Gastrocnemius medialis (tissue), 4 donors: Measurements from ENCODE around the gene CD34. TPM values are rescaled to one million over a fixed set of nuclear protein-coding genes. Genes with fewer than 3 reads are reported as not detected.
A peak's percentile ranks its signal among the peaks of the same experiment; 100 is the strongest.

Experiments
- ATAC-seq, 2 donors: fragments of 150-250 bp; one replicate each; pipeline ENCODE4 v1.9.1; 2016
- DNase-seq, 2 donors: peaks; one replicate each; pipeline ENCODE4 v3.0.0-alpha.2; 2019
- H3K27ac ChIP-seq, 4 donors: fragments of 200-600 bp; sonication (generic); 1 replicate in 1 of 4; 2 replicates in 3 of 4; pipeline ENCODE4 v1.5.1; 2016 to 2018; ENCODE audit warnings: mild to moderate bottlenecking in 2 of 4, moderate library complexity in 1 of 4
- H3K27me3 ChIP-seq, 3 donors: fragments of 200-600 bp; sonication (generic) in 2 of 3; 1 replicate in 1 of 3; 2 replicates in 2 of 3; pipeline versions ENCODE4 v1.5.1 to v1.6.0; 2016 to 2019; ENCODE audit warnings: mild to moderate bottlenecking in 1 of 3, moderate library complexity in 1 of 3
- H3K36me3 ChIP-seq, 2 donors: fragments of 200-600 bp; sonication (generic) in 1 of 2; one replicate each; pipeline ENCODE4 v1.5.1; 2017 to 2018
- H3K4me1 ChIP-seq, 2 donors: fragments of 200-600 bp; sonication (generic) in 1 of 2; one replicate each; pipeline ENCODE4 v1.5.1; 2016 to 2017; ENCODE audit warnings: mild to moderate bottlenecking in 2 of 2
- H3K4me3 ChIP-seq, 4 donors: fragments of 200-600 bp; sonication (generic) in 3 of 4; 1 replicate in 1 of 4; 2 replicates in 3 of 4; pipeline ENCODE4 v1.5.1; 2016 to 2019; ENCODE audit warnings: mild to moderate bottlenecking in 2 of 4
- H3K9me3 ChIP-seq, 3 donors: fragments of 200-600 bp; sonication (generic) in 2 of 3; 1 replicate in 1 of 3; 2 replicates in 2 of 3; pipeline ENCODE4 v1.5.1; 2016 to 2019
- CTCF ChIP-seq, 5 experiments: fragments of 450-650 bp in 3 of 5; fragments of 200-600 bp in 2 of 5; sonication (generic) in 2 of 5; IDR thresholded peaks in 4 of 5; conservative IDR thresholded peaks in 1 of 5; 1 replicate in 4 of 5; 2 replicates in 1 of 5; pipeline ENCODE4 v1.5.1; 2016 to 2019; ENCODE audit warnings: antibody characterized with exemption in 5 of 5, mild to moderate bottlenecking in 3 of 5, moderate library complexity in 3 of 5
- POLR2A ChIP-seq, 2 donors: fragments of 450-650 bp; IDR thresholded peaks; one replicate each; pipeline ENCODE4 v1.6.1; 2017; ENCODE audit warnings: antibody characterized with exemption in 2 of 2, mild to moderate bottlenecking in 2 of 2, moderate library complexity in 2 of 2
- in situ Hi-C, 4 donors: fragments of 200-750 bp; cut with MboI; loops; one replicate each; pipeline versions ENCODE4 v1.15.0 to v1.8.0; 2017; ENCODE audit warnings: low sequenced_read_pairs in 4 of 4
- intact Hi-C: fragments of 100-400 bp; cut with DNase I; formaldehyde crosslinking; loops from one replicate; pipeline ENCODE4 v1.15.1; 2023; ENCODE audit warnings: low total_unique reads
- total RNA-seq, 4 donors: library from RNA; depleted of rRNA; stranded (reverse); fragments of >200 nt; gene quantifications; one replicate each; pipeline versions ENCODE4 v1.1.0 to v1.2.3, GENCODE V29; 2016

CD34 gene
- total RNA-seq, 4 donors from 2014 or later = 13.6 to 31.7 (median 20.7) TPM

GRCh38 chr1:207902566-207902965 lies 8.4 kb downstream of the CD34 start:
- no peak overlapping the region for H3K4me3 ChIP-seq
- ATAC-seq = no peak
- H3K9me3 ChIP-seq = no peaks in the 10 kb centered on the region
- TF ChIP-seq POLR2A (IDR thresholded peaks at IDR 0.05) (no peak), CTCF (IDR thresholded peaks at IDR 0.05 in 4 of 5, conservative IDR thresholded peaks at IDR 0.05 in 1 of 5) (no peak)
- intact Hi-C loops = no loop called here
- H3K27me3 ChIP-seq = no peaks in the 10 kb centered on the region
- peaks cover 0 to 14% of the 10 kb centered on the region in 2 donors for H3K4me1 ChIP-seq
- H3K27ac ChIP-seq = peak overlapping the region; percentile 63 to 79 (median 74)
- DNase-seq = no peak
- H3K36me3 ChIP-seq = no peaks in the 10 kb centered on the region
- in situ Hi-C loops = loop anchor here in 3 of 4 donors (5.0 to 10.0 kb wide), 2 partner anchors 52 to 55 kb away; no protein-coding TSS in a partner anchor

GRCh38 chr1:207901041-207901653 lies 9.8 kb downstream of the CD34 start:
- no peaks in the 10 kb centered on the region for H3K9me3 ChIP-seq
- peaks cover 0 to 14% of the 10 kb centered on the region in 2 donors for H3K4me1 ChIP-seq
- intact Hi-C loops (no loop called here), in situ Hi-C loops (loop anchor here in 3 of 4 donors (5.0 to 10.0 kb wide), 2 partner anchors 54 to 56 kb away; no protein-coding TSS in a partner anchor)
- H3K27me3 ChIP-seq = no peaks in the 10 kb centered on the region
- ATAC-seq = no peak
- H3K36me3 ChIP-seq = no peaks in the 10 kb centered on the region
- peak overlapping the region in 3 of 4 donors; percentile 28 to 79 (median 74) for H3K27ac ChIP-seq
- H3K4me3 ChIP-seq = no peak overlapping the region
- TF ChIP-seq POLR2A (IDR thresholded peaks at IDR 0.05) (no peak), CTCF (IDR thresholded peaks at IDR 0.05 in 4 of 5, conservative IDR thresholded peaks at IDR 0.05 in 1 of 5) (no peak)
- no peak for DNase-seq

- in situ Hi-C loops (no loop called here), intact Hi-C loops (no loop called here)
- Histone ChIP-seq H3K9me3 (no peaks in the 10 kb centered on the region), H3K4me3 (no peak overlapping the region), H3K4me1 (peaks cover 0 to 10% of the 10 kb centered on the region in 2 donors), H3K27me3 (no peaks in the 10 kb centered on the region), H3K36me3 (no peaks in the 10 kb centered on the region), H3K27ac (peak overlapping the region; percentile 25 to 59 (median 41))
- no peak for ATAC-seq
- no peak for DNase-seq
- TF ChIP-seq POLR2A (IDR thresholded peaks at IDR 0.05) = no peak
- no peak for TF ChIP-seq CTCF (IDR thresholded peaks at IDR 0.05 in 4 of 5, conservative IDR thresholded peaks at IDR 0.05 in 1 of 5)
Measured at GRCh38 chr1:207898836-207899235, 12.1 kb downstream of the CD34 start.

GRCh38 chr1:207898260-207898659 lies 12.7 kb downstream of the CD34 start:
- Histone ChIP-seq H3K4me1 (peaks cover 0 to 4% of the 10 kb centered on the region in 2 donors), H3K36me3 (no peaks in the 10 kb centered on the region), H3K27ac (peak overlapping the region; percentile 25 to 59 (median 41)), H3K27me3 (no peaks in the 10 kb centered on the region), H3K9me3 (no peaks in the 10 kb centered on the region), H3K4me3 (no peak overlapping the region)
- DNase-seq (no peak), ATAC-seq (no peak)
- in situ Hi-C loops (no loop called here), intact Hi-C loops (no loop called here)
- TF ChIP-seq CTCF (IDR thresholded peaks at IDR 0.05 in 4 of 5, conservative IDR thresholded peaks at IDR 0.05 in 1 of 5) = no peak
- TF ChIP-seq POLR2A (IDR thresholded peaks at IDR 0.05) = no peak
